ENCODE measurements around the gene HORMAD2. TPM values are rescaled to one million over a fixed set of nuclear protein-coding genes. Genes with fewer than 3 reads are reported as not detected.
"Not testable (repeated sequence)": the region's sequence is repeated elsewhere in the genome, so short reads cannot be mapped to it uniquely, and the experiment has no call there.

Gene HORMAD2
- total RNA-seq, 2 donors from 2014 or later = not detected

GRCh38 chr22:30212363-30212995 is 132.2 kb downstream of the HORMAD2 start:
- DNase-seq (ENCODE audit: low spot score) = no peak
- Histone ChIP-seq H3K9me3 (no peaks in the 10 kb centered on the region), H3K27me3 (replicated peaks; ENCODE audit: insufficient read depth) (no peaks in the 10 kb centered on the region), H3K4me1 (ENCODE audit: control insufficient read depth in 1 of 2, low read depth in 2 of 2) (peaks cover 7 to 23% of the 10 kb centered on the region in 2 donors), H3K27ac (no peak overlapping the region), H3K36me3 (no peaks in the 10 kb centered on the region), H3K4me3 (no peak overlapping the region)
- ATAC-seq (ENCODE audit: insufficient number of reproducible peaks, low FRiP score, low read depth) = peak; percentile 23
- no peak for TF ChIP-seq CTCF (IDR thresholded peaks at IDR 0.05)

GRCh38 chr22:30212996-30213441 is 132.8 kb downstream of the HORMAD2 start:
- DNase-seq (ENCODE audit: low spot score) (no peak), ATAC-seq (ENCODE audit: insufficient number of reproducible peaks, low FRiP score, low read depth) (peak; percentile 21)
- no peaks in the 10 kb centered on the region for H3K27me3 ChIP-seq (replicated peaks; ENCODE audit: insufficient read depth)
- H3K9me3 ChIP-seq = no peaks in the 10 kb centered on the region
- H3K27ac ChIP-seq = no peak overlapping the region
- no peaks in the 10 kb centered on the region for H3K36me3 ChIP-seq
- TF ChIP-seq CTCF (IDR thresholded peaks at IDR 0.05) = no peak
- no peak overlapping the region for H3K4me3 ChIP-seq
- peaks cover 7 to 29% of the 10 kb centered on the region in 2 donors for H3K4me1 ChIP-seq (ENCODE audit: control insufficient read depth in 1 of 2, low read depth in 2 of 2)

GRCh38 chr22:30214703-30215407 is 134.6 kb downstream of the HORMAD2 start:
- H3K4me3 ChIP-seq = no peak overlapping the region
- no peak for DNase-seq (ENCODE audit: low spot score)
- no peaks in the 10 kb centered on the region for H3K9me3 ChIP-seq
- peaks cover 6 to 22% of the 10 kb centered on the region in 2 donors for H3K4me1 ChIP-seq (ENCODE audit: control insufficient read depth in 1 of 2, low read depth in 2 of 2)
- no peaks in the 10 kb centered on the region for H3K36me3 ChIP-seq
- H3K27me3 ChIP-seq (replicated peaks; ENCODE audit: insufficient read depth) = no peaks in the 10 kb centered on the region
- H3K27ac ChIP-seq = no peak overlapping the region
- ATAC-seq (ENCODE audit: insufficient number of reproducible peaks, low FRiP score, low read depth) = no peak
- TF ChIP-seq CTCF (IDR thresholded peaks at IDR 0.05) = no peak

GRCh38 chr22:30216272-30216671 is 136.0 kb downstream of the HORMAD2 start:
- H3K27ac ChIP-seq; H3K27me3 ChIP-seq (replicated peaks; ENCODE audit: insufficient read depth); H3K36me3 ChIP-seq; H3K9me3 ChIP-seq; H3K4me3 ChIP-seq; DNase-seq (ENCODE audit: low spot score); ATAC-seq (ENCODE audit: insufficient number of reproducible peaks, low FRiP score, low read depth): not testable (repeated sequence)
- H3K4me1 ChIP-seq (ENCODE audit: control insufficient read depth in 1 of 2, low read depth in 2 of 2) = peaks cover 6 to 22% of the 10 kb centered on the region in 2 donors

- H3K4me3 ChIP-seq = no peak overlapping the region
- ATAC-seq (ENCODE audit: insufficient number of reproducible peaks, low FRiP score, low read depth) (no peak), DNase-seq (ENCODE audit: low spot score) (no peak)
- H3K9me3 ChIP-seq = no peaks in the 10 kb centered on the region
- H3K27ac ChIP-seq = no peak overlapping the region
- H3K36me3 ChIP-seq = no peaks in the 10 kb centered on the region
- TF ChIP-seq CTCF (IDR thresholded peaks at IDR 0.05) = no peak
- H3K27me3 ChIP-seq (replicated peaks; ENCODE audit: insufficient read depth) = no peaks in the 10 kb centered on the region
- H3K4me1 ChIP-seq (ENCODE audit: control insufficient read depth in 1 of 2, low read depth in 2 of 2) = peaks cover 6 to 22% of the 10 kb centered on the region in 2 donors
Measured at GRCh38 chr22:30216710-30217109, 136.4 kb downstream of the HORMAD2 start.

Data from thoracic aorta (tissue), 2 donors.